Mesenchymal stem cell (in vitro differentiated cells and primary cell): Measurements from ENCODE around the gene ARID5B.

ENCODE experiments used
- DNase-seq: peaks from one replicate; pipeline ENCODE4 v3.0.0-alpha.2; 2013
- H2AFZ ChIP-seq: one replicate; pipeline ENCODE4 v1.6.1; 2013; ENCODE audit warnings: low read depth, mild to moderate bottlenecking, control low read depth, inconsistent platforms, low read length, moderate library complexity
- H2AK5ac ChIP-seq: 2 replicates; pipeline ENCODE4 v1.6.1; 2013; ENCODE audit warnings: low read length, moderate library complexity, mild to moderate bottlenecking, inconsistent platforms; ENCODE audit not compliant: severe bottlenecking
- H2BK120ac ChIP-seq: one replicate; pipeline ENCODE4 v1.6.1; 2013; ENCODE audit warnings: low read depth, mild to moderate bottlenecking, inconsistent platforms, low read length, moderate library complexity
- H2BK12ac ChIP-seq, 2 experiments: one replicate each; pipeline ENCODE4 v1.6.1; 2013; ENCODE audit warnings: inconsistent platforms in 2 of 2, low read length in 2 of 2, mild to moderate bottlenecking in 2 of 2, moderate library complexity in 2 of 2, control low read depth in 1 of 2
- H2BK15ac ChIP-seq: one replicate; pipeline ENCODE4 v1.6.1; 2013; ENCODE audit warnings: mild to moderate bottlenecking, low read depth, inconsistent platforms; ENCODE audit not compliant: poor library complexity, severe bottlenecking
- H2BK5ac ChIP-seq: 2 replicates; pipeline ENCODE4 v1.6.1; 2013; ENCODE audit warnings: low read depth, mild to moderate bottlenecking, low read length, control low read depth, inconsistent platforms; ENCODE audit not compliant: poor library complexity, severe bottlenecking
- H3K14ac ChIP-seq, 2 experiments: one replicate each; pipeline ENCODE4 v1.6.1; 2013; ENCODE audit warnings: inconsistent platforms in 2 of 2, low read length in 2 of 2, control low read depth in 1 of 2, mild to moderate bottlenecking in 1 of 2, moderate library complexity in 1 of 2
- H3K18ac ChIP-seq, 2 experiments: one replicate each; pipeline ENCODE4 v1.6.1; 2013; ENCODE audit warnings: inconsistent platforms in 2 of 2, low read length in 2 of 2, control low read depth in 1 of 2, low read depth in 1 of 2, mild to moderate bottlenecking in 1 of 2
- H3K23ac ChIP-seq, 2 experiments: one replicate each; pipeline ENCODE4 v1.6.1; 2013; ENCODE audit warnings: inconsistent platforms in 2 of 2, low read length in 2 of 2, mild to moderate bottlenecking in 2 of 2, moderate library complexity in 2 of 2, control low read depth in 1 of 2
- H3K27ac ChIP-seq: 2 replicates; pipeline ENCODE4 v1.5.1; 2013; ENCODE audit warnings: mild to moderate bottlenecking, moderate library complexity, low read length, control low read depth, inconsistent platforms; ENCODE audit not compliant: poor library complexity, severe bottlenecking
- H3K27me3 ChIP-seq, 2 experiments: 2 replicates each; pipeline versions ENCODE4 v1.6.1 to v1.7.0; 2013; ENCODE audit warnings: low read length in 2 of 2, mild to moderate bottlenecking in 2 of 2, moderate library complexity in 2 of 2, control low read depth in 1 of 2, inconsistent platforms in 1 of 2; ENCODE audit not compliant: control insufficient read depth in 1 of 2, insufficient read depth in 1 of 2
- H3K36me3 ChIP-seq, 2 experiments: 2 replicates each; pipeline versions ENCODE4 v1.6.1 to v1.7.0; 2013; ENCODE audit warnings: low read length in 2 of 2, control low read depth in 1 of 2, inconsistent platforms in 1 of 2, low read depth in 1 of 2, mild to moderate bottlenecking in 1 of 2; ENCODE audit not compliant: insufficient read depth in 2 of 2, control insufficient read depth in 1 of 2
- H3K4ac ChIP-seq, 2 experiments: one replicate each; pipeline ENCODE4 v1.6.1; 2013; ENCODE audit warnings: inconsistent platforms in 2 of 2, low read length in 2 of 2, mild to moderate bottlenecking in 2 of 2, moderate library complexity in 2 of 2, control low read depth in 1 of 2, low read depth in 1 of 2
- H3K4me1 ChIP-seq: 2 replicates; pipeline ENCODE4 v1.6.1; 2013; ENCODE audit warnings: low read depth, low read length, control low read depth; ENCODE audit not compliant: control insufficient read depth, insufficient read depth
- H3K4me2 ChIP-seq: 2 replicates; pipeline ENCODE4 v1.6.1; 2013; ENCODE audit warnings: low read length, mild to moderate bottlenecking, inconsistent platforms; ENCODE audit not compliant: poor library complexity, severe bottlenecking
- H3K4me3 ChIP-seq, 2 experiments: 2 replicates each; pipeline versions ENCODE4 v1.5.1 to v1.7.0; 2013; ENCODE audit warnings: low read length in 2 of 2, mild to moderate bottlenecking in 2 of 2, control low read depth in 1 of 2, low read depth in 1 of 2; ENCODE audit not compliant: insufficient read depth in 1 of 2
- H3K79me1 ChIP-seq: replicated peaks from 2 replicates; pipeline ENCODE4 v1.6.1; 2013; ENCODE audit warnings: mild to moderate bottlenecking, control low read depth, low read length, inconsistent platforms; ENCODE audit not compliant: poor library complexity, severe bottlenecking
- H3K9ac ChIP-seq: 2 replicates; pipeline ENCODE4 v1.7.0; 2013; ENCODE audit warnings: mild to moderate bottlenecking, low read length, moderate library complexity
- H3K9me3 ChIP-seq: 2 replicates; pipeline ENCODE4 v1.7.0; 2013; ENCODE audit warnings: mild to moderate bottlenecking, low read length; ENCODE audit not compliant: control insufficient read depth
- H4K8ac ChIP-seq: one replicate; pipeline ENCODE4 v1.6.1; 2013; ENCODE audit warnings: inconsistent platforms, mild to moderate bottlenecking, low read length, moderate library complexity
- H4K91ac ChIP-seq: one replicate; pipeline ENCODE4 v1.6.1; 2013; ENCODE audit warnings: mild to moderate bottlenecking, low read length, inconsistent platforms
- WGBS: methylation state at CpG from one replicate; pipeline ENCODE4 v1.1.7; 2013; ENCODE audit warnings: mixed read lengths; 5-methylcytosine and 5-hydroxymethylcytosine counted together

ARID5B gene

GRCh38 chr10:61944410-61945147, 43.1 kb downstream of the ARID5B start:
- Histone ChIP-seq H3K27ac (no peak overlapping the region), H2BK15ac (no peak overlapping the region), H2BK12ac (no peak overlapping the region), H2BK5ac (no peak overlapping the region), H3K18ac (no peak overlapping the region), H3K36me3 (peaks cover 12 to 50% of the 10 kb centered on the region in 2 experiments), H3K4me2 (no peak overlapping the region), H3K4me1 (no peaks in the 10 kb centered on the region), H3K79me1 (peaks cover 10% of the 10 kb centered on the region), H2AFZ (no peak overlapping the region), H3K4ac (no peak overlapping the region), H3K14ac (no peak overlapping the region), H2BK120ac (no peak overlapping the region), H3K9me3 (no peaks in the 10 kb centered on the region), H3K23ac (no peak overlapping the region), H3K9ac (peak overlapping the region; percentile 88), H3K4me3 (no peak overlapping the region), H3K27me3 (no peaks in the 10 kb centered on the region), H4K91ac (no peak overlapping the region), H2AK5ac (no peak overlapping the region), H4K8ac (no peak overlapping the region)
- WGBS, result 91% methylated on average over 1 of the region's 1 CpG
- DNase-seq, result no peak

GRCh38 chr10:61949687-61950086, 48.2 kb downstream of the ARID5B start:
- peaks cover 20 to 79% of the 10 kb centered on the region in 2 experiments for H3K36me3 ChIP-seq
- DNase-seq, result no peak
- no peak overlapping the region for H3K4ac ChIP-seq
- H4K8ac ChIP-seq, result no peak overlapping the region
- H2AK5ac ChIP-seq, result no peak overlapping the region
- no peak overlapping the region for H3K18ac ChIP-seq
- no peak overlapping the region for H3K4me2 ChIP-seq
- H3K14ac ChIP-seq, result no peak overlapping the region
- H2BK15ac ChIP-seq, result no peak overlapping the region
- no peak overlapping the region for H2BK120ac ChIP-seq
- WGBS, result 100% methylated on average over 1 of the region's 2 CpGs
- no peak overlapping the region for H2AFZ ChIP-seq
- H4K91ac ChIP-seq, result no peak overlapping the region
- H3K9me3 ChIP-seq, result no peaks in the 10 kb centered on the region
- no peak overlapping the region for H3K23ac ChIP-seq
- H2BK5ac ChIP-seq, result no peak overlapping the region
- H3K4me3 ChIP-seq, result no peak overlapping the region
- H3K9ac ChIP-seq, result no peak overlapping the region
- H3K27me3 ChIP-seq, result no peaks in the 10 kb centered on the region
- H3K79me1 ChIP-seq, result peaks cover 26% of the 10 kb centered on the region
- no peak overlapping the region for H3K27ac ChIP-seq
- no peak overlapping the region for H2BK12ac ChIP-seq
- no peaks in the 10 kb centered on the region for H3K4me1 ChIP-seq

DNA sequence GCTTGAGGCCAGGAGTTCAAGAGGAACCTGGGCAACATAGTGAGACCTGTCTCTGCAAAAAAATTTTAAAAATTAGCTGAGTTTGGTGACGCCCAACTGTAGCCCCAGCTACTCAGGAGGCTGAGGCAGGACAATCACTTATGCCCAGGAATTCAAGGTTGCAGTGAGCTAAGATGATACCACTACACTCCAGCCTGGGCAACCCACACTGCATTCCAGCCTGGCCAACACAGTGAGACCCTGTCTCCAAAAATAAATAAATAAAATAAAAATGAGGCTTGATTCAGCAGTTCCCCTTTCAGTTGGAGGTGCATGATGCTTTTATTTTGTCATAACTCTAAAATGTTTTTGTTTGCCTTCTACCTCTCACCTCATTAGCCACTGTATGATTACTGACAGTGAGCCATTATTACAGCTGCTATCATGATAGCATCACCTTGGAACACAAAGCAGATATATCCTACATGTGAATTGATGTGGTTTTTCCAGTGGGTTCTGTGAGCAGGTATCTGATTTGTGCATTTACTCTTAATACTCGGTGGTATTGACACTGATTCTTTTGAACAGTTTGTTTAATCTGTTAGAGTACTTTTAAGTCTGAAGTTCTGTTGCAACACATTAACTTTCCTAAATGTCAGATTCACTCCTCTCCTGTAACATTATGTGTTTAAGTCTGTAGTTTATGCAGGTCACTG, 49.1 kb downstream of the ARID5B start:
- peaks cover 25% of the 10 kb centered on the region for H3K79me1 ChIP-seq

DNA sequence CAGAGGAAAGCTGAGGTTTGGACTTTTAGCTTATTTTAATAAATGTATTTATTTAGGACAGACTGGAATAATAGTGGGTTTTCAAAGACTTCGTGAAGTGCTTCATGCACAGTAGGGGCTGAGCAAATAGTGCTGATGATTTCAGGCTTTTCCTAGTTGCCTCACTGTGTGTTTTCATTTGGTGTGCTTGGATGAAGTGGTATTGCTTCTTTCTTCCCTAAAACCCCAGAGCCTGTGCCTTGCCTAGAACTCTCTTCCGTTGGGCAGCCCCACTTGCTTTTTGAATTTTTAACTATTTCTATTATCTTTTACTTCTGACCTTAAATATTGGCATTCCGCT, 49.6 kb downstream of the ARID5B start:
- peaks cover 20 to 82% of the 10 kb centered on the region in 2 experiments for H3K36me3 ChIP-seq
- no peak overlapping the region for H3K4me3 ChIP-seq
- no peak overlapping the region for H3K14ac ChIP-seq
- H3K23ac ChIP-seq, result no peak overlapping the region
- no peak overlapping the region for H4K8ac ChIP-seq
- no peak overlapping the region for H4K91ac ChIP-seq
- no peak overlapping the region for H3K4me2 ChIP-seq
- no peaks in the 10 kb centered on the region for H3K9me3 ChIP-seq
- no peaks in the 10 kb centered on the region for H3K27me3 ChIP-seq
- peaks cover 26% of the 10 kb centered on the region for H3K79me1 ChIP-seq
- WGBS, result 90% methylated on average over 3 of the region's 3 CpGs
- H3K4ac ChIP-seq, result no peak overlapping the region
- no peaks in the 10 kb centered on the region for H3K4me1 ChIP-seq
- no peak for DNase-seq
- H2BK5ac ChIP-seq, result no peak overlapping the region
- no peak overlapping the region for H3K9ac ChIP-seq
- no peak overlapping the region for H2AFZ ChIP-seq
- H3K27ac ChIP-seq, result no peak overlapping the region
- H2AK5ac ChIP-seq, result no peak overlapping the region
- H2BK120ac ChIP-seq, result no peak overlapping the region
- no peak overlapping the region for H2BK12ac ChIP-seq
- no peak overlapping the region for H2BK15ac ChIP-seq
- no peak overlapping the region for H3K18ac ChIP-seq

More for the DNA sequence above, 49.1 kb downstream of the ARID5B start:
- Histone ChIP-seq H3K36me3 (peaks cover 20 to 82% of the 10 kb centered on the region in 2 experiments), H2BK5ac (no peak overlapping the region), H3K4me2 (no peak overlapping the region), H3K27me3 (no peaks in the 10 kb centered on the region), H3K18ac (no peak overlapping the region), H2AK5ac (no peak overlapping the region), H4K8ac (no peak overlapping the region), H3K4me1 (no peaks in the 10 kb centered on the region), H3K9me3 (no peaks in the 10 kb centered on the region), H3K14ac (no peak overlapping the region), H2BK120ac (no peak overlapping the region), H2BK15ac (no peak overlapping the region), H4K91ac (no peak overlapping the region), H2AFZ (no peak overlapping the region), H3K4me3 (no peak overlapping the region), H2BK12ac (no peak overlapping the region), H3K23ac (no peak overlapping the region), H3K27ac (no peak overlapping the region), H3K9ac (no peak overlapping the region), H3K4ac (no peak overlapping the region)
- WGBS, result 100% methylated on average over 1 of the region's 2 CpGs
- DNase-seq, result no peak
